Central memory CD8-positive, alpha-beta T cell (primary cell): ENCODE measurements around the gene APLF.
A peak's percentile ranks its signal among the peaks of the same experiment; 100 is the strongest.
"Not testable (repeated sequence)": the region's sequence is repeated elsewhere in the genome, so short reads cannot be mapped to it uniquely, and the experiment has no call there.

Source experiments
- ATAC-seq: fragments of 150-1000 bp; cut with Tn5 transposase; replicated peaks from 2 replicates; pipeline ENCODE4 v1.10.0; 2022; ENCODE audit warnings: mild to moderate bottlenecking, moderate FRiP score, moderate number of reproducible peaks; ENCODE audit not compliant: poor library complexity, severe bottlenecking; ENCODE audit errors: extremely low read depth
- DNase-seq, 2 donors: peaks; one replicate each; pipeline ENCODE4 v3.0.0; 2021; ENCODE audit warnings: low spot score in 2 of 2
- H3K27ac Mint-ChIP-seq: one replicate; pipeline ENCODE4 v1.8.0; 2022; ENCODE audit warnings: low read depth, mild to moderate bottlenecking, moderate library complexity, mixed read lengths
- H3K27me3 Mint-ChIP-seq: one replicate; pipeline ENCODE4 v1.8.0; 2022; ENCODE audit warnings: mixed read lengths
- H3K36me3 Mint-ChIP-seq: one replicate; pipeline ENCODE4 v1.8.0; 2022; ENCODE audit warnings: mild to moderate bottlenecking, moderate library complexity, mixed read lengths; ENCODE audit not compliant: insufficient read depth
- H3K4me1 Mint-ChIP-seq: one replicate; pipeline ENCODE4 v1.8.0; 2022; ENCODE audit warnings: mixed read lengths
- H3K4me3 Mint-ChIP-seq: one replicate; pipeline ENCODE4 v1.8.0; 2022; ENCODE audit warnings: mild to moderate bottlenecking, moderate library complexity, mixed read lengths
- H3K9me3 Mint-ChIP-seq: one replicate; pipeline ENCODE4 v1.8.0; 2022; ENCODE audit warnings: mixed read lengths

APLF gene

GRCh38 chr2:68431316-68431972 lies 35.9 kb upstream of the APLF start:
- ATAC-seq, result no peak
- H3K27ac Mint-ChIP-seq, result no peak overlapping the region

GRCh38 chr2:68432696-68433658 lies 34.4 kb upstream of the APLF start:
- Mint-ChIP-seq H3K36me3 (no peaks in the 10 kb centered on the region), H3K9me3 (no peaks in the 10 kb centered on the region), H3K27me3 (no peaks in the 10 kb centered on the region), H3K27ac (no peak overlapping the region), H3K4me3 (no peak overlapping the region), H3K4me1 (peaks cover 37% of the 10 kb centered on the region)
- DNase-seq (no peak), ATAC-seq (no peak)

More at GRCh38 chr2:68431316-68431972, 35.9 kb upstream of the APLF start:
- H3K4me1 Mint-ChIP-seq, result peaks cover 33% of the 10 kb centered on the region
- no peak overlapping the region for H3K4me3 Mint-ChIP-seq
- H3K36me3 Mint-ChIP-seq, result no peaks in the 10 kb centered on the region
- no peaks in the 10 kb centered on the region for H3K9me3 Mint-ChIP-seq
- no peaks in the 10 kb centered on the region for H3K27me3 Mint-ChIP-seq
- no peak for DNase-seq

GRCh38 chr2:68434981-68435380 lies 32.4 kb upstream of the APLF start:
- Mint-ChIP-seq H3K27ac (no peak overlapping the region), H3K4me3 (no peak overlapping the region), H3K27me3 (no peaks in the 10 kb centered on the region), H3K4me1 (peaks cover 51% of the 10 kb centered on the region), H3K36me3 (no peaks in the 10 kb centered on the region), H3K9me3 (no peaks in the 10 kb centered on the region)
- DNase-seq, result no peak
- no peak for ATAC-seq

GRCh38 chr2:68435615-68436014 lies 31.8 kb upstream of the APLF start:
- H3K36me3 Mint-ChIP-seq, result peaks cover 2% of the 10 kb centered on the region
- ATAC-seq (no peak), DNase-seq (no peak)
- peaks cover 55% of the 10 kb centered on the region for H3K4me1 Mint-ChIP-seq
- no peaks in the 10 kb centered on the region for H3K27me3 Mint-ChIP-seq
- H3K4me3 Mint-ChIP-seq, result no peak overlapping the region
- H3K9me3 Mint-ChIP-seq, result no peaks in the 10 kb centered on the region
- peak overlapping the region; percentile 77 for H3K27ac Mint-ChIP-seq

- H3K9me3 Mint-ChIP-seq, result no peaks in the 10 kb centered on the region
- ATAC-seq (no peak), DNase-seq (no peak)
- H3K36me3 Mint-ChIP-seq, result peaks cover 7% of the 10 kb centered on the region
- no peaks in the 10 kb centered on the region for H3K27me3 Mint-ChIP-seq
- no peak overlapping the region for H3K4me3 Mint-ChIP-seq
- H3K4me1 Mint-ChIP-seq, result peaks cover 55% of the 10 kb centered on the region
- peak overlapping the region; percentile 77 for H3K27ac Mint-ChIP-seq
These were observed 31.1 kb upstream of the APLF start for GRCh38 chr2:68436270-68436669.

GRCh38 chr2:68438455-68439303 lies 28.7 kb upstream of the APLF start:
- H3K9me3 Mint-ChIP-seq, result no peaks in the 10 kb centered on the region
- DNase-seq (no peak), ATAC-seq (no peak)
- H3K4me3 Mint-ChIP-seq, result no peak overlapping the region
- peaks cover 48% of the 10 kb centered on the region for H3K4me1 Mint-ChIP-seq
- peaks cover 12% of the 10 kb centered on the region for H3K36me3 Mint-ChIP-seq
- peak overlapping the region; percentile 96 for H3K27ac Mint-ChIP-seq
- H3K27me3 Mint-ChIP-seq, result no peaks in the 10 kb centered on the region

GRCh38 chr2:68441179-68441993 lies 26.0 kb upstream of the APLF start:
- peak overlapping the region; percentile 67 for H3K4me3 Mint-ChIP-seq

GRCh38 chr2:68441994-68442322 lies 25.4 kb upstream of the APLF start:
- Mint-ChIP-seq H3K9me3 (no peaks in the 10 kb centered on the region), H3K4me1 (peaks cover 38% of the 10 kb centered on the region), H3K36me3 (peaks cover 12% of the 10 kb centered on the region), H3K27ac (peak overlapping the region; percentile 96), H3K4me3 (no peak overlapping the region), H3K27me3 (no peaks in the 10 kb centered on the region)
- ATAC-seq (no peak), DNase-seq (no peak)

More at GRCh38 chr2:68441179-68441993, 26.0 kb upstream of the APLF start:
- Mint-ChIP-seq H3K27me3 (no peaks in the 10 kb centered on the region), H3K27ac (peak overlapping the region; percentile 96), H3K36me3 (peaks cover 12% of the 10 kb centered on the region), H3K4me1 (peaks cover 42% of the 10 kb centered on the region), H3K9me3 (no peaks in the 10 kb centered on the region)
- DNase-seq (peak; percentile 78 to 85), ATAC-seq (peak; percentile 96)

GRCh38 chr2:68446425-68446824 lies 21.0 kb upstream of the APLF start:
- H3K4me1 Mint-ChIP-seq, result not testable (repeated sequence)

GRCh38 chr2:68447118-68447517 lies 20.3 kb upstream of the APLF start:
- no peak for DNase-seq
- H3K4me3 Mint-ChIP-seq, result no peak overlapping the region
- no peak for ATAC-seq
- no peak overlapping the region for H3K27ac Mint-ChIP-seq
- H3K27me3 Mint-ChIP-seq, result no peaks in the 10 kb centered on the region
- H3K9me3 Mint-ChIP-seq, result no peaks in the 10 kb centered on the region
- peaks cover 9% of the 10 kb centered on the region for H3K36me3 Mint-ChIP-seq
- H3K4me1 Mint-ChIP-seq, result peaks cover 1% of the 10 kb centered on the region

More at GRCh38 chr2:68446425-68446824, 21.0 kb upstream of the APLF start:
- peaks cover 11% of the 10 kb centered on the region for H3K36me3 Mint-ChIP-seq
- not testable (repeated sequence) for DNase-seq, H3K27ac Mint-ChIP-seq, H3K4me3 Mint-ChIP-seq, ATAC-seq, H3K27me3 Mint-ChIP-seq, H3K9me3 Mint-ChIP-seq

GRCh38 chr2:68448671-68449653 lies 18.4 kb upstream of the APLF start:
- Mint-ChIP-seq H3K27me3 (no peaks in the 10 kb centered on the region), H3K36me3 (peaks cover 12% of the 10 kb centered on the region), H3K4me3 (peak overlapping the region; percentile 40), H3K27ac (no peak overlapping the region), H3K9me3 (no peaks in the 10 kb centered on the region), H3K4me1 (peaks cover 16% of the 10 kb centered on the region)
- peak in 1 of 2 donors; percentile 20 for DNase-seq
- ATAC-seq, result no peak
